Activated CD4-positive, alpha-beta T cell treated with anti-CD3 and anti-CD28 coated beads, Interleukin-2, amount 10 ng/mL, durations not matched to agents 24 days and 14 days (primary cell): ENCODE results near the gene NOTCH2. TPM values are rescaled to one million over a fixed set of nuclear protein-coding genes. Genes with fewer than 3 reads are reported as not detected.
A peak's percentile ranks its signal among the peaks of the same experiment; 100 is the strongest.
"Not testable (repeated sequence)": the region's sequence is repeated elsewhere in the genome, so short reads cannot be mapped to it uniquely, and the experiment has no call there.

Experiments
- DNase-seq: peaks from one replicate; pipeline ENCODE4 v3.0.0; 2022
- H3K27ac Mint-ChIP-seq: one replicate; pipeline ENCODE4 v1.8.0; 2022; ENCODE audit warnings: mild to moderate bottlenecking, mixed read lengths
- H3K27me3 Mint-ChIP-seq: one replicate; pipeline ENCODE4 v1.8.0; 2022; ENCODE audit warnings: mixed read lengths
- H3K36me3 Mint-ChIP-seq: one replicate; pipeline ENCODE4 v1.8.0; 2022; ENCODE audit warnings: low read depth, mild to moderate bottlenecking, mixed read lengths
- H3K4me1 Mint-ChIP-seq: one replicate; pipeline ENCODE4 v1.8.0; 2021; ENCODE audit warnings: mixed read lengths
- H3K4me3 Mint-ChIP-seq: one replicate; pipeline ENCODE4 v1.8.0; 2022; ENCODE audit warnings: mild to moderate bottlenecking, moderate library complexity, mixed read lengths
- H3K9me3 Mint-ChIP-seq: one replicate; pipeline ENCODE4 v1.8.0; 2021; ENCODE audit warnings: mixed read lengths
- intact Hi-C: fragments of 100-400 bp; cut with micrococcal nuclease; formaldehyde crosslinking; loops from one replicate; pipeline ENCODE4 v1.15.1; 2023
- total RNA-seq: library from RNA; stranded (reverse); gene quantifications from 2 replicates; pipeline ENCODE4 v1.2.3, GENCODE V29; 2022

The NOTCH2 gene
- total RNA-seq, 1 donor from 2014 or later = 96.5 TPM

DNA sequence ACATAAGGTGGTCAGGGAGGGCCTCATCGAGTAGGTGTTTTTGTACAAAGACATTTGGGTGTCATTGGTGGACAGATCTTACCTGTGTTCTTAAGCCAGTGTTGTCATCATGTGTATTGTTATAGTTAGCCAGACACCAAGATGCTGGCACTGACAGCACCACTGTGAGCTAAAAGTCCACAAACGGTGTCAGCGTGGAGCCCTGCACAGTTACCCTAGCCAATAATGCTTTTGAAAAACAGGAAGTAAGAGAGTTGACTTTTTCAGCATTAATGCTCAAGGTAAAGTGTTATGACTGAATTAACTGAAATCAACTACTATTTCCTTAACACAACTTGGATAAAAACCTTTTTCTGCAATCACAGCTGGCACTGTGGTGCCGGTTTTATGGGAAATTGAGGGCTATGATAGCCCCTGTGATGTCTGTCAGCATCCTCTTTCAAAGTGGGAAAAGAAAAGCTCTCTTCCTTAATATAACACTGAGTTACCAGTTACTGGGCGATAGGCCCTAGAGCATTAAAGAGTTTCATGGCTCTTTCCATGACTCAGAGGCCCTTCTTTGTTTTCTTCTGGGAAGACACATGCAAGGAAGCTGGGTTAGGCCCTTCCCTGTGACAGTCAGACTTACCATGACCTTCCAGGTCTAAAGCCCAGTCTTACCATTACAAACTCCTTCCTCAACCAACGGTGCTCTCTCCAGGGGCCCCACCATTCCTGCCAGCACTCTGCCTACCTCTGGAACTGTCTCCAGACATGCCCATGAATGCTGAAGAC lies 29.7 kb upstream of the NOTCH2 start:
- H3K4me1 Mint-ChIP-seq, H3K27me3 Mint-ChIP-seq, intact Hi-C loops, H3K9me3 Mint-ChIP-seq, H3K36me3 Mint-ChIP-seq, DNase-seq, H3K27ac Mint-ChIP-seq: not testable (repeated sequence)
- H3K4me3 Mint-ChIP-seq = peak overlapping the region; percentile 58

- H3K9me3 Mint-ChIP-seq, H3K27me3 Mint-ChIP-seq, intact Hi-C loops, H3K4me1 Mint-ChIP-seq, H3K4me3 Mint-ChIP-seq, DNase-seq, H3K36me3 Mint-ChIP-seq, H3K27ac Mint-ChIP-seq: not testable (repeated sequence)
Observed at GRCh38 chr1:120096981-120097545, 27.6 kb upstream of the NOTCH2 start.

DNA sequence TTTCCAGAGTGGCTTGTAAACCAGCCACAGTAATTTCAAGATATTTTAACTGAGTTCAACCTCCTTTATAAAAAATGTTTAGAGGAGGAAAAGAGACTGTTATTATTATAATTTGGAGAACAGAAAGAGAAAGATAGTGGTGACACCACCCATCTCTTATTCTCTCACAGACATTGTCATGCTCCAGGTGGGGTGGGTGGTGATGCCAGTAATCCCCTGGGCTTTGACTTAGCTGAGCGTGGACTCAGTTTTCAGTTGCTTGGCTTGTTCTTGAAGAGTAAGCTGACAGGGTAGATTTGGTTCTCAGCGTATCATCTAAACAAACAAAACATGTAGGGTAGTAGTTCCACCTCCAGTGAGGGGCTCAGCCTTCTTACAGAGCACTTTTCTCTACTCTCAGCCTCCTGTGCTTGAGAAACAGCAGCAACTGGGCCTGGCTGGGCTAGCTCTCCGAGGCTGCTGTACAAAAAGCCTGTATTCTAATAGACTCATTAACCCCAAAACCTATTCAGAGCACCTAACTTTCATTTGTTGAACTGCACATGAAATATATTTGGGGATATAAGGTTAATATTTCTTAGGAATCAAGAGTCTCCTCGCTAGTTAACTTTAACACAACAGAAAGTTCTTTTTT lies 24.2 kb upstream of the NOTCH2 start:
- H3K27ac Mint-ChIP-seq, H3K9me3 Mint-ChIP-seq, H3K36me3 Mint-ChIP-seq, DNase-seq, intact Hi-C loops, H3K4me3 Mint-ChIP-seq, H3K4me1 Mint-ChIP-seq, H3K27me3 Mint-ChIP-seq: not testable (repeated sequence)

GRCh38 chr1:120092232-120093218 lies 23.1 kb upstream of the NOTCH2 start:
- H3K36me3 Mint-ChIP-seq, H3K4me3 Mint-ChIP-seq, intact Hi-C loops, H3K27me3 Mint-ChIP-seq, H3K9me3 Mint-ChIP-seq, DNase-seq, H3K4me1 Mint-ChIP-seq, H3K27ac Mint-ChIP-seq: not testable (repeated sequence)

GRCh38 chr1:120090830-120091229 lies 21.4 kb upstream of the NOTCH2 start:
- not testable (repeated sequence) for H3K4me3 Mint-ChIP-seq, H3K27ac Mint-ChIP-seq

DNA sequence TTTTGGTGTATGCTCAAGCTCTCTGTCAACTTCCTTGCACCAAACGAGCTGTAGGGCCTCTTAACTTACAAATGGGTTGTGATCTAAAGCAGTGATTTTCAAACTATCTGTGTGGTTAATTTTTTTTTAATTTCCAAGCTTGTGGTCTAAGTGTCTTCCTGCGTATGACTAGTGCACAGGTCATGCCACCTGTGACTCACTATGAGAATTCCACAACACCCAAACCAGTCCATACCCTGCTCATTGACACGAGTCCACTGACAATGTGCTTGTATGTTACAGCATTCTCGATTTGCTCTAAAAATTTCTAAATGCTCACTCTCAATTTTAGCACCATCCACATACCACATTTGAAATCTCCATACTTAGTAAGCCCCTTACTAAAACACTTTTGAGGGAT lies 18.5 kb upstream of the NOTCH2 start:
- H3K4me3 Mint-ChIP-seq, H3K36me3 Mint-ChIP-seq, intact Hi-C loops, H3K9me3 Mint-ChIP-seq, H3K27me3 Mint-ChIP-seq: not testable (repeated sequence)
- peak overlapping the region; percentile 79 for H3K27ac Mint-ChIP-seq
- DNase-seq = peak; percentile 78
- H3K4me1 Mint-ChIP-seq = peaks cover 11% of the 10 kb centered on the region

More at GRCh38 chr1:120090830-120091229, 21.4 kb upstream of the NOTCH2 start:
- H3K4me1 Mint-ChIP-seq, H3K36me3 Mint-ChIP-seq, H3K9me3 Mint-ChIP-seq, intact Hi-C loops, H3K27me3 Mint-ChIP-seq, DNase-seq: not testable (repeated sequence)

DNA sequence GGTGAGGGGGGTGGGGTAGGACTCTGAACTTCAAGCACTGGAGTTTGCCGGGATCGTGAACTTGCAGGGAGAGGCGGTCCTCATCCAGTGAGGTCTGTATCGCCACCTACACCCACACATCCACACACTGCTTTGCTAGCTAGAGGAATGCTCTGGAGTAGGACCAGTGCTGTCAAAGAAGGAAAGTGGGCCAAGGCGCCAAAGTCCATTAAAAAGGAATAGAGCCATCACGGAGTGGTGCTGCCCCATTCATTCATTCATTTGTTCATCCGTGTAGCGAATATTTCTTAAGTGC lies 405 bp upstream of the NOTCH2 start:
- DNase-seq, H3K27me3 Mint-ChIP-seq, H3K9me3 Mint-ChIP-seq, intact Hi-C loops, H3K36me3 Mint-ChIP-seq, H3K4me1 Mint-ChIP-seq, H3K4me3 Mint-ChIP-seq, H3K27ac Mint-ChIP-seq: not testable (repeated sequence)

GRCh38 chr1:120068683-120069066 lies 787 bp downstream of the NOTCH2 start:
- H3K27ac Mint-ChIP-seq, H3K27me3 Mint-ChIP-seq, intact Hi-C loops, H3K9me3 Mint-ChIP-seq, H3K4me1 Mint-ChIP-seq, H3K36me3 Mint-ChIP-seq: not testable (repeated sequence)
- peak; percentile 65 for DNase-seq
- H3K4me3 Mint-ChIP-seq = peak overlapping the region; percentile 73

DNA sequence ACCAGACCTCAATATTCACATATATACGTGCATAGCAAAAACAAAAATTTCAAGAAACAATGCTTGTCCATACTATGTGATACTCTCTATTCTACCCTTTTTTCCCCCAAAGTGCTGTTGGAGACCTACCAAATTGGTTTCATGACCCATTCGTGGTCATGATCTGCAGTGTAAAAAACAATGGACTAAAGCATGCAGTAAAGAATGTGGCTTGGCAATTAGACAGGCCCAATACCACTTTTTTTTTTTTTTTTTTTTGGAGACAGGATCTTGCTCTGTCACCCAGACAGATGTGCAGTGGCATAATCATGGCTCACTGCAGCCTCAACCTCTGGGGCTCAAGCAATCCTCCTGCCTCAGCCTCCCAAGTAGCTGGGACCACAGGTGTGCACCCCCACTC lies 21.3 kb downstream of the NOTCH2 start:
- H3K27me3 Mint-ChIP-seq, H3K27ac Mint-ChIP-seq, H3K4me1 Mint-ChIP-seq, H3K4me3 Mint-ChIP-seq, H3K9me3 Mint-ChIP-seq, DNase-seq, H3K36me3 Mint-ChIP-seq, intact Hi-C loops: not testable (repeated sequence)

DNA sequence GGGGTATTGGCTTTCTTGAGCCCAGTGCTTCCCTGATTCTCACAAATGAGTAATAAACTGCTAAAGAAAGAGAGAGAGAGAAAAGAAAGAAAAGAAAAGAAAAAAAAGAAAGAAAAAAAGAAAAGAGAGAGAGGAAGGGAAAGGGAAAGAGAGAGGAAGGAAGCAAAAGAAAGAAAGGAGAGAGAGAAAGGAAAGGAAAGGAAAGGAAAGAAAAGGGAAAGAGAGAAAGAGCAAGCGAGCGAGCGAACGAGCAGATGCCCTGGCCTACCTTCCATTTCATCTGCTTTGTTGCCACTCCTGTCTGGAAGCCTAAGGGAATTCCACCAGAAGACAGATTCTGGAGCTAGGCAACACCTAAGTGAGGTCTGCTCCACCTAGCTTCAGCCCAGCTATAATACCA lies 27.7 kb downstream of the NOTCH2 start:
- intact Hi-C loops, H3K4me1 Mint-ChIP-seq, H3K4me3 Mint-ChIP-seq, DNase-seq, H3K9me3 Mint-ChIP-seq, H3K36me3 Mint-ChIP-seq, H3K27ac Mint-ChIP-seq, H3K27me3 Mint-ChIP-seq: not testable (repeated sequence)

DNA sequence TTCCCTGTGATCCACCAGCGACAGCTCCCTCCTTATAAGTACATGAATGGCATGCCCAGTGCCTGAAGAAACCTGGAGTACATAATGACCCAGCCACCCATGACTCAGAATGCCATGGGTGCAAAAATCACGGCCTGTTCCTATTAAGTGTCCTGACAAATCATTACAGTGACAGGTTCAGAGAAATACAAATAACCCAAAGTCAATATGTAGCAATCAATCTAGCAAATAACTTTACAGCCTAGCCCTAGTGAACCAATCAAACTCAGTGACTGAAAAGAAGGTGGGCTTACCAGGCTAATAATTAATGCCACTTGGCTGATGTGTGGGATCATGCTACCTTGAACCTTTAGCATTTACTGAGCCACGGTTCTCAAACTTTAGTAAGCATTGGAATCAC lies 37.2 kb downstream of the NOTCH2 start:
- H3K9me3 Mint-ChIP-seq, H3K27me3 Mint-ChIP-seq, H3K4me3 Mint-ChIP-seq, H3K27ac Mint-ChIP-seq, H3K4me1 Mint-ChIP-seq, H3K36me3 Mint-ChIP-seq, intact Hi-C loops, DNase-seq: not testable (repeated sequence)

GRCh38 chr1:120023791-120024190 lies 45.7 kb downstream of the NOTCH2 start:
- H3K9me3 Mint-ChIP-seq, H3K36me3 Mint-ChIP-seq, H3K27me3 Mint-ChIP-seq, H3K4me1 Mint-ChIP-seq, intact Hi-C loops, H3K27ac Mint-ChIP-seq, DNase-seq, H3K4me3 Mint-ChIP-seq: not testable (repeated sequence)

DNA sequence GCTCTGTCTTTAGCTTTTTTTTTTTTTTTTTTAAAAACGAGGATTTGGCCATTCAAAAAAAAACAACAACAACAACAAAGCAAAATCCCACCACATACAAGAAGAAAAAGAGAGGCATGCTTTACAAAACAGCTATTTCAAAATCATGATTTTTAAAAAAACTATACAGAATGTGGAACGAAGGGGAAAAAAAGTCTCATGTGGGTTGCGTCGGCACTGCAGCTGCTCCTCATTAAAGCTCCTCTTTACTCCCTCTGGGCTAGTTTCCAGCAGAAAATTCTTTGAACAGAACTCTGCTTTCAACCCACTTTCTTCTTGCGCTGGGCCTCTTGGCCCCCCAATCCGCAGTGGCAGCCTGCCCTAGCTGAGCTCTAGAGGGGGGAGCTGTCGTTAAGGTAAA lies 54.5 kb downstream of the NOTCH2 start:
- H3K4me1 Mint-ChIP-seq = not testable (repeated sequence)

GRCh38 chr1:120008320-120008719 lies 61.1 kb downstream of the NOTCH2 start:
- H3K36me3 Mint-ChIP-seq, H3K9me3 Mint-ChIP-seq, H3K27me3 Mint-ChIP-seq, H3K27ac Mint-ChIP-seq, DNase-seq, H3K4me1 Mint-ChIP-seq, intact Hi-C loops, H3K4me3 Mint-ChIP-seq: not testable (repeated sequence)

More for the DNA sequence above, 54.5 kb downstream of the NOTCH2 start:
- H3K36me3 Mint-ChIP-seq, H3K27me3 Mint-ChIP-seq, DNase-seq, H3K27ac Mint-ChIP-seq, H3K9me3 Mint-ChIP-seq, intact Hi-C loops, H3K4me3 Mint-ChIP-seq: not testable (repeated sequence)
